CD14-positive monocyte (primary cell): ENCODE measurements around the gene MX2. TPM values are rescaled to one million over a fixed set of nuclear protein-coding genes. Genes with fewer than 3 reads are reported as not detected.

Experiments used
- DNase-seq, 3 donors: peaks; one replicate each; pipeline ENCODE4 v3.0.0-alpha.2; 2011 to 2022
- H2AFZ ChIP-seq: 2 replicates; pipeline ENCODE4 v1.6.0; 2012; ENCODE audit warnings: mild to moderate bottlenecking, low read depth, low read length, inconsistent platforms; ENCODE audit not compliant: insufficient read depth, poor library complexity, severe bottlenecking
- H3K27ac ChIP-seq, 2 donors: 1 replicate in 1 of 2; 2 replicates in 1 of 2; pipeline ENCODE4 v1.5.1; 2012 to 2013; ENCODE audit warnings: low read length in 2 of 2, control low read depth in 1 of 2, inconsistent platforms in 1 of 2, low read depth in 1 of 2, mild to moderate bottlenecking in 1 of 2
- H3K27me3 ChIP-seq, 2 donors: one replicate each; pipeline versions ENCODE4 v1.6.0 to v1.6.1; 2011 to 2013; ENCODE audit warnings: low read length in 2 of 2; ENCODE audit not compliant: control insufficient read depth in 2 of 2, insufficient read depth in 2 of 2
- H3K36me3 ChIP-seq, 2 donors: replicated peaks in 1 of 2; 1 replicate in 1 of 2; 2 replicates in 1 of 2; pipeline versions ENCODE4 v1.5.1 to v1.6.1; 2012 to 2013; ENCODE audit warnings: low read length in 2 of 2, control low read depth in 1 of 2, inconsistent platforms in 1 of 2, mild to moderate bottlenecking in 1 of 2; ENCODE audit not compliant: insufficient read depth in 2 of 2, control insufficient read depth in 1 of 2
- H3K4me1 ChIP-seq, 2 donors: 1 replicate in 1 of 2; 2 replicates in 1 of 2; pipeline versions ENCODE4 v1.5.1 to v1.6.1; 2012 to 2013; ENCODE audit warnings: low read length in 2 of 2, control low read depth in 1 of 2, inconsistent platforms in 1 of 2, mild to moderate bottlenecking in 1 of 2, moderate library complexity in 1 of 2; ENCODE audit not compliant: insufficient read depth in 2 of 2, control insufficient read depth in 1 of 2
- H3K4me2 ChIP-seq: replicated peaks from 2 replicates; pipeline ENCODE3; 2012; ENCODE audit warnings: low read length, moderate library complexity, mild to moderate bottlenecking; ENCODE audit not compliant: poor library complexity, severe bottlenecking; ENCODE audit errors: extremely low read depth
- H3K4me3 ChIP-seq, 3 experiments: fragments of 200-600 bp in 1 of 3; sonication (generic) in 1 of 3; replicated peaks in 1 of 3; 1 replicate in 2 of 3; 2 replicates in 1 of 3; pipeline ENCODE4 v1.5.1; 2011 to 2013; ENCODE audit warnings: low read length in 3 of 3, mild to moderate bottlenecking in 3 of 3, control low read depth in 2 of 3, low read depth in 2 of 3, inconsistent platforms in 1 of 3, moderate library complexity in 1 of 3
- H3K79me2 ChIP-seq: 2 replicates; pipeline ENCODE4 v1.6.0; 2012; ENCODE audit warnings: mild to moderate bottlenecking, control low read depth, inconsistent platforms, low read length, moderate library complexity; ENCODE audit not compliant: insufficient read depth
- H3K9ac ChIP-seq: 2 replicates; pipeline ENCODE4 v1.6.0; 2017; ENCODE audit warnings: low read length, mild to moderate bottlenecking; ENCODE audit not compliant: insufficient read depth, poor library complexity, severe bottlenecking
- H3K9me3 ChIP-seq, 2 donors: replicated peaks in 1 of 2; 1 replicate in 1 of 2; 2 replicates in 1 of 2; pipeline versions ENCODE4 v1.5.1 to v1.6.1; 2012 to 2013; ENCODE audit warnings: low read length in 2 of 2, control low read depth in 1 of 2; ENCODE audit not compliant: control insufficient read depth in 1 of 2, insufficient read depth in 1 of 2
- H4K20me1 ChIP-seq: 2 replicates; pipeline ENCODE4 v1.6.0; 2012; ENCODE audit warnings: mild to moderate bottlenecking, low read length, control low read depth, moderate library complexity; ENCODE audit not compliant: insufficient read depth
- H3K27ac Mint-ChIP-seq, 7 donors: one replicate each; pipeline ENCODE4 v1.8.0; 2020; ENCODE audit warnings: mild to moderate bottlenecking in 7 of 7, mixed read lengths in 7 of 7, moderate library complexity in 6 of 7, inconsistent platforms in 2 of 7
- H3K27me3 Mint-ChIP-seq, 3 donors: one replicate each; pipeline ENCODE4 v1.8.0; 2021 to 2022; ENCODE audit warnings: low read depth in 3 of 3, mild to moderate bottlenecking in 3 of 3, mixed read lengths in 3 of 3, moderate library complexity in 3 of 3, inconsistent platforms in 1 of 3
- H3K36me3 Mint-ChIP-seq, 2 donors: one replicate each; pipeline ENCODE4 v1.8.0; 2020; ENCODE audit warnings: mixed read lengths in 2 of 2, inconsistent platforms in 1 of 2, mild to moderate bottlenecking in 1 of 2
- H3K4me1 Mint-ChIP-seq: one replicate; pipeline ENCODE4 v1.8.0; 2020; ENCODE audit warnings: mild to moderate bottlenecking, mixed read lengths
- H3K4me3 Mint-ChIP-seq, 2 donors: one replicate each; pipeline ENCODE4 v1.8.0; 2020; ENCODE audit warnings: mild to moderate bottlenecking in 2 of 2, mixed read lengths in 2 of 2, moderate library complexity in 1 of 2
- H3K9me3 Mint-ChIP-seq, 7 donors: one replicate each; pipeline ENCODE4 v1.8.0; 2020 to 2022; ENCODE audit warnings: mixed read lengths in 7 of 7, mild to moderate bottlenecking in 6 of 7, moderate library complexity in 6 of 7, inconsistent platforms in 2 of 7
- WGBS: methylation state at CpG from one replicate; pipeline ENCODE4 v1.1.5; 2013; ENCODE audit warnings: missing lambda C conversion rate; ENCODE audit not compliant: insufficient coverage; 5-methylcytosine and 5-hydroxymethylcytosine counted together
- intact Hi-C, 2 donors: fragments of 100-400 bp; cut with micrococcal nuclease; formaldehyde crosslinking; loops; one replicate each; pipeline versions ENCODE4 v1.15.0 to v1.15.1; 2023
- polyA plus RNA-seq, 3 donors: library from polyadenylated mRNA; depleted of rRNA in 1 of 3; unstranded in 2 of 3; stranded (reverse) in 1 of 3; fragments of 300-500 nt in 2 of 3; fragments of >200 nt in 1 of 3; fragmentation: Illumina TruSeq in 2 of 3; gene quantifications; 1 replicate in 2 of 3; 2 replicates in 1 of 3; pipeline ENCODE4 v1.2.3, GENCODE V29; 2012 to 2021
- TF ChIP-seq, protein P1 (sequence below): fragments of 200-600 bp; IDR thresholded peaks from one replicate; pipeline ENCODE4 v1.8.0; 2022; ENCODE audit warnings: antibody characterized with exemption, mild to moderate bottlenecking

The MX2 gene
- polyA plus RNA-seq, 3 donors: 43.1 to 79.4 (median 50.3) TPM

DNA sequence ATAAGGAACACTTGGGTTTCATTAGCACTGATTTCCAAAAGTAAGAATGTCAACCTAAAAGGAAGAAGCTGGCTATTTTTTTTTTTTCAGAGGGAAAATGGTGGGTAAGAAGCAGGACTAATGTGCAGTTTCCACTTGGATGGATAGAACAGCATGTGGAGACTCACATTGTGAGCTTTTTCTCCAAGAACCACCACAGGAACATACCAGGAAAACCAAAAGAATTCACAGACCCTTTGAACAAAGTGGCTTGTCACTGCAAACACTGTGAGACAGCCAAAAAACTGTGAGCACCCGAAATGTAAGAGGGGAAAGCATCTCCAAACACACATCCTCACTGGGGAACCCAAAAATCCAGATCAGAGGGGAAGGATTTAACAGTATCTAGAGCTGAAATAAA is 48.5 kb downstream of the MX2 start:
- TF ChIP-seq, protein P1, sequence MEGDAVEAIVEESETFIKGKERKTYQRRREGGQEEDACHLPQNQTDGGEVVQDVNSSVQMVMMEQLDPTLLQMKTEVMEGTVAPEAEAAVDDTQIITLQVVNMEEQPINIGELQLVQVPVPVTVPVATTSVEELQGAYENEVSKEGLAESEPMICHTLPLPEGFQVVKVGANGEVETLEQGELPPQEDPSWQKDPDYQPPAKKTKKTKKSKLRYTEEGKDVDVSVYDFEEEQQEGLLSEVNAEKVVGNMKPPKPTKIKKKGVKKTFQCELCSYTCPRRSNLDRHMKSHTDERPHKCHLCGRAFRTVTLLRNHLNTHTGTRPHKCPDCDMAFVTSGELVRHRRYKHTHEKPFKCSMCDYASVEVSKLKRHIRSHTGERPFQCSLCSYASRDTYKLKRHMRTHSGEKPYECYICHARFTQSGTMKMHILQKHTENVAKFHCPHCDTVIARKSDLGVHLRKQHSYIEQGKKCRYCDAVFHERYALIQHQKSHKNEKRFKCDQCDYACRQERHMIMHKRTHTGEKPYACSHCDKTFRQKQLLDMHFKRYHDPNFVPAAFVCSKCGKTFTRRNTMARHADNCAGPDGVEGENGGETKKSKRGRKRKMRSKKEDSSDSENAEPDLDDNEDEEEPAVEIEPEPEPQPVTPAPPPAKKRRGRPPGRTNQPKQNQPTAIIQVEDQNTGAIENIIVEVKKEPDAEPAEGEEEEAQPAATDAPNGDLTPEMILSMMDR: no peak
- Mint-ChIP-seq H3K27me3 (peaks cover 0 to 3% (median 2%) of the 10 kb centered on the region in 3 donors), H3K27ac (peak overlapping the region in 4 of 7 donors; percentile 6 to 64 (median 34)), H3K4me3 (no peak overlapping the region), H3K4me1 (peaks cover 36% of the 10 kb centered on the region), H3K9me3 (peaks cover 3 to 18% (median 11%) of the 10 kb centered on the region in 7 donors), H3K36me3 (peaks cover 48 to 53% of the 10 kb centered on the region in 2 donors)
- no peak overlapping the region for H3K27ac ChIP-seq
- no CpG with 5 or more reads among the region's 1 CpG for WGBS
- peaks cover 18 to 26% of the 10 kb centered on the region in 2 donors for H3K4me1 ChIP-seq
- H3K4me2 ChIP-seq: no peak overlapping the region
- no peaks in the 10 kb centered on the region for H4K20me1 ChIP-seq
- no peaks in the 10 kb centered on the region for H3K27me3 ChIP-seq
- no peak overlapping the region for H2AFZ ChIP-seq
- intact Hi-C loops: no loop called here
- H3K36me3 ChIP-seq: peaks cover 36 to 45% of the 10 kb centered on the region in 2 donors
- DNase-seq: no peak
- H3K9ac ChIP-seq: no peak overlapping the region
- no peak overlapping the region for H3K4me3 ChIP-seq
- peaks cover 2 to 5% of the 10 kb centered on the region in 2 donors for H3K9me3 ChIP-seq
- H3K79me2 ChIP-seq: no peaks in the 10 kb centered on the region

DNA sequence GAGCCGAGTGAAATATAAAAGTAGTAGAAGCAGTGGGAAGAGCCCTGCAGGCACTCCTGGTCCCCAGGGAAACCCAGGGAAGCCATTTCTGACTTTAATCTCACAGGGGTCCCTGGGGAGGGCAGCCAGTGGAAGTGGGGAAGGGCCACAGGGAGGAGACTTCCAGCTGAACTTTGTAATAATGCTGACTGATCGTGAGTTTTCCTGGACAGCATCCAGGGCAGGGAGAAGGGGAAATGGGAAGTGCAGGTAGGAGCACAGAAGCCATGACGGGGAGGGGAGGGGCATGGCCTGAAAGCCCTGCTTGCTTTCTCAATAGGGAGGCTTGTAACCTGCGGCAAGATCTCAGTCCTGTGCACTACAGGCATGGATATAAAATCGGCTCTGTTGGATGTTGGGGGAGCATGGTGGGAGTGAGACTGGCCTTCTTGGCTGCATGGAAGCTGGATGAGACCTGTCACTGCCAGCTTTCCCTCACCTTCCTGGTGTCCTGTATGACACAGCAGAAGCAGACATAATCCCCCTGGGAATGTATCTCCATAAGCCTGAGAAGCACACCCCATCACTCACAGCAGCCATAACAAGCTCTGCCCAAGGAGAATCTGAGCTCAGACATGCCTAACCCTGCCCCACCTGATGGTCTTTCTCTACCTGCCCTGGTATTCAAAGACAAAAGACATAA is 49.1 kb downstream of the MX2 start:
- H3K27me3 ChIP-seq: no peaks in the 10 kb centered on the region
- WGBS: 86% methylated on average over 5 of the region's 5 CpGs
- Mint-ChIP-seq H3K36me3 (peaks cover 46 to 49% of the 10 kb centered on the region in 2 donors), H3K4me1 (peaks cover 31% of the 10 kb centered on the region), H3K9me3 (peaks cover 3 to 18% (median 11%) of the 10 kb centered on the region in 7 donors), H3K27me3 (peaks cover 0 to 3% (median 2%) of the 10 kb centered on the region in 3 donors), H3K27ac (peak overlapping the region in 4 of 7 donors; percentile 10 to 63 (median 38)), H3K4me3 (no peak overlapping the region)
- H2AFZ ChIP-seq: no peak overlapping the region
- intact Hi-C loops: no loop called here
- DNase-seq: no peak
- H3K4me1 ChIP-seq: peaks cover 16 to 20% of the 10 kb centered on the region in 2 donors
- H3K9ac ChIP-seq: no peak overlapping the region
- H3K79me2 ChIP-seq: no peaks in the 10 kb centered on the region
- H3K4me2 ChIP-seq: no peak overlapping the region
- TF ChIP-seq, protein P1: no peak
- H3K27ac ChIP-seq: peak overlapping the region in 1 of 2 donors; percentile 17
- peaks cover 36 to 43% of the 10 kb centered on the region in 2 donors for H3K36me3 ChIP-seq
- H3K4me3 ChIP-seq: no peak overlapping the region
- H3K9me3 ChIP-seq: peaks cover 2 to 5% of the 10 kb centered on the region in 2 donors
- no peaks in the 10 kb centered on the region for H4K20me1 ChIP-seq
